NCI-H446 (cell line): ENCODE data around the gene OR12D3.
"Not testable (repeated sequence)": the region's sequence is repeated elsewhere in the genome, so short reads cannot be mapped to it uniquely, and the experiment has no call there.

Experiments used
- DNase-seq, 2 experiments: peaks; one replicate each; lab custom pipeline; 2025; lab: John Stamatoyannopoulos, UW

OR12D3 gene

GRCh38 chr6:29375191-29375590 is at the start of gene OR12D3:
Gene OR12D3, minus strand, starts transcription at chr6:29375291. Its CDS starts 4 bp downstream, at chr6:29375287.
- no peak for DNase-seq

- no peak for DNase-seq
These were observed 49.5 kb upstream of the OR12D3 start for GRCh38 chr6:29424575-29424974.

GRCh38 chr6:29424168-29424567 is 49.1 kb upstream of the OR12D3 start:
- DNase-seq: no peak

- DNase-seq: no peak
These were observed 44.4 kb upstream of the OR12D3 start for GRCh38 chr6:29419516-29419915.

GRCh38 chr6:29414588-29414987 is 39.5 kb upstream of the OR12D3 start, which contains the start of gene OR12D1:
Gene OR12D1, plus strand, starts transcription at chr6:29414928.
- no peak for DNase-seq

- DNase-seq: no peak
These were observed 28.7 kb upstream of the OR12D3 start for GRCh38 chr6:29403801-29404200.

GRCh38 chr6:29399525-29399924 is 24.4 kb upstream of the OR12D3 start:
- DNase-seq: no peak

- no peak for DNase-seq
These were observed 20.2 kb upstream of the OR12D3 start, which contains the start of gene OR12D2 for GRCh38 chr6:29395331-29395730. Gene OR12D2, plus strand, starts transcription at chr6:29395631. Its CDS starts 1,069 bp downstream, at chr6:29396700.

- DNase-seq: no peak
These were observed 13.4 kb upstream of the OR12D3 start for GRCh38 chr6:29388533-29388932.

- no peak for DNase-seq
These were observed 912 bp upstream of the OR12D3 start for GRCh38 chr6:29376003-29376402.

GRCh38 chr6:29368765-29369164 is 6.3 kb downstream of the OR12D3 start, which contains the start of gene OR5V1:
Gene OR5V1, minus strand, starts transcription at chr6:29368865. Its CDS starts 12,670 bp downstream, at chr6:29356195.
- DNase-seq: no peak

- DNase-seq: no peak
These were observed 19.5 kb downstream of the OR12D3 start for GRCh38 chr6:29355603-29356002.

- DNase-seq: no peak
These were observed 20.1 kb downstream of the OR12D3 start for GRCh38 chr6:29354980-29355379.

GRCh38 chr6:29349348-29349747 is 25.7 kb downstream of the OR12D3 start:
- DNase-seq: not testable (repeated sequence)

- DNase-seq: no peak
These were observed 29.7 kb downstream of the OR12D3 start for GRCh38 chr6:29345380-29345779.

GRCh38 chr6:29336269-29336668 is 38.8 kb downstream of the OR12D3 start:
- no peak for DNase-seq

- DNase-seq: no peak
These were observed 42.4 kb downstream of the OR12D3 start for GRCh38 chr6:29332676-29333075.

- DNase-seq: no peak
These were observed 49.3 kb downstream of the OR12D3 start for GRCh38 chr6:29325777-29326176.
